Measurements from ENCODE around the gene SNAI1. TPM values are rescaled to one million over a fixed set of nuclear protein-coding genes. Genes with fewer than 3 reads are reported as not detected.
A peak's percentile ranks its signal among the peaks of the same experiment; 100 is the strongest.

Gene SNAI1
- total RNA-seq, 8 experiments from 2014 or later, result 0.66 to 5.2 (median 1.9) TPM

- no peak for ATAC-seq (replicated peaks in 6 of 8)
- in situ Hi-C loops (cut with MboI; ENCODE audit: low pct_unique_long_range_greater_than_20kb in 2 of 9, low sequenced_read_pairs in 9 of 9, unreplicated experiment in 9 of 9), result loop anchor here in 4 of 9 experiments (5.0 to 25.0 kb wide), 5 partner anchors 78 to 178 kb away; partner anchors contain the start of gene PEDS1 (in 1 of the 4)
- peaks cover 7 to 32% of the 10 kb centered on the region in 2 donors for H3K4me1 ChIP-seq (replicated peaks in 1 of 2)
- no peak overlapping the region for H3K27ac ChIP-seq
- 0 to 100% (median 90%) methylated on average over 1 to 12 of the region's 18 CpGs; no CpG with 5 or more reads in 3 of the 10 experiments for WGBS, 10 experiments
- peak overlapping the region in 2 of 5 donors; percentile 49 to 50 for H3K4me3 ChIP-seq
These were observed 1.1 kb downstream of the SNAI1 start for GRCh38 chr20:49983848-49984408.

GRCh38 chr20:49984426-49985153 is 1.8 kb downstream of the SNAI1 start:
- 0 to 100% (median 94%) methylated on average over 1 to 7 of the region's 13 CpGs; no CpG with 5 or more reads in 4 of the 10 experiments for WGBS, 10 experiments
- ATAC-seq (replicated peaks in 6 of 8), result no peak
- in situ Hi-C loops (cut with MboI; ENCODE audit: low pct_unique_long_range_greater_than_20kb in 2 of 9, low sequenced_read_pairs in 9 of 9, unreplicated experiment in 9 of 9), result loop anchor here in 4 of 9 experiments (5.0 to 25.0 kb wide), 5 partner anchors 78 to 178 kb away; partner anchors contain the start of gene PEDS1 (in 1 of the 4)
- Histone ChIP-seq H3K4me3 (no peak overlapping the region), H3K4me1 (replicated peaks in 1 of 2) (peaks cover 13 to 35% of the 10 kb centered on the region in 2 donors), H3K27ac (no peak overlapping the region)

- ATAC-seq (replicated peaks in 6 of 8), result no peak
- 30 to 100% (median 74%) methylated on average over 1 to 6 of the region's 6 CpGs; no CpG with 5 or more reads in 2 of the 10 experiments for WGBS, 10 experiments
- peaks cover 19 to 41% of the 10 kb centered on the region in 2 donors for H3K4me1 ChIP-seq (replicated peaks in 1 of 2)
- H3K27ac ChIP-seq, result no peak overlapping the region
- in situ Hi-C loops (cut with MboI; ENCODE audit: low pct_unique_long_range_greater_than_20kb in 2 of 9, low sequenced_read_pairs in 9 of 9, unreplicated experiment in 9 of 9), result loop anchor here in 2 of 9 experiments (10.0 to 25.0 kb wide), 3 partner anchors 80 to 177 kb away; partner anchors contain the start of gene PEDS1 (in 1 of the 2)
- H3K4me3 ChIP-seq, result no peak overlapping the region
These were observed 2.4 kb downstream of the SNAI1 start for GRCh38 chr20:49985157-49985556.

GRCh38 chr20:49985617-49986016 is 2.8 kb downstream of the SNAI1 start:
- 20 to 100% (median 90%) methylated on average over 1 to 7 of the region's 13 CpGs; no CpG with 5 or more reads in 7 of the 10 experiments for WGBS, 10 experiments
- ATAC-seq (replicated peaks in 6 of 8), result no peak
- H3K27ac ChIP-seq, result no peak overlapping the region
- in situ Hi-C loops (cut with MboI; ENCODE audit: low pct_unique_long_range_greater_than_20kb in 2 of 9, low sequenced_read_pairs in 9 of 9, unreplicated experiment in 9 of 9), result loop anchor here in 2 of 9 experiments (10.0 to 25.0 kb wide), 3 partner anchors 79 to 177 kb away; partner anchors contain the start of gene PEDS1 (in 1 of the 2)
- peaks cover 20 to 45% of the 10 kb centered on the region in 2 donors for H3K4me1 ChIP-seq (replicated peaks in 1 of 2)
- no peak overlapping the region for H3K4me3 ChIP-seq

- WGBS, 10 experiments, result 50 to 100% methylated on average over 1 to 2 of the region's 4 CpGs; no CpG with 5 or more reads in 8 of the 10 experiments
- H3K4me3 ChIP-seq, result no peak overlapping the region
- in situ Hi-C loops (cut with MboI; ENCODE audit: low pct_unique_long_range_greater_than_20kb in 2 of 9, low sequenced_read_pairs in 9 of 9, unreplicated experiment in 9 of 9), result loop anchor here in 2 of 9 experiments (10.0 to 25.0 kb wide), 3 partner anchors 79 to 176 kb away; partner anchors contain the start of gene PEDS1 (in 1 of the 2)
These were observed 3.3 kb downstream of the SNAI1 start for GRCh38 chr20:49986049-49986448.

GRCh38 chr20:49987015-49987867 is 4.5 kb downstream of the SNAI1 start:
- no peak overlapping the region for H3K27ac ChIP-seq
- in situ Hi-C loops (cut with MboI; ENCODE audit: low pct_unique_long_range_greater_than_20kb in 2 of 9, low sequenced_read_pairs in 9 of 9, unreplicated experiment in 9 of 9), result loop anchor here in 2 of 9 experiments (10.0 to 25.0 kb wide), 3 partner anchors 78 to 175 kb away; partner anchors contain the start of gene PEDS1 (in 1 of the 2)
- H3K4me3 ChIP-seq, result no peak overlapping the region
- 0 to 96% (median 81%) methylated on average over 1 to 4 of the region's 15 CpGs; no CpG with 5 or more reads in 4 of the 10 experiments for WGBS, 10 experiments
- H3K4me1 ChIP-seq (replicated peaks in 1 of 2), result peaks cover 20 to 41% of the 10 kb centered on the region in 2 donors
- no peak for ATAC-seq (replicated peaks in 6 of 8)

More at GRCh38 chr20:49986049-49986448, 3.3 kb downstream of the SNAI1 start:
- Histone ChIP-seq H3K27ac (no peak overlapping the region), H3K4me1 (replicated peaks in 1 of 2) (peaks cover 20 to 46% of the 10 kb centered on the region in 2 donors)
- no peak for ATAC-seq (replicated peaks in 6 of 8)

GRCh38 chr20:49987868-49988690 is 5.3 kb downstream of the SNAI1 start:
- in situ Hi-C loops (cut with MboI; ENCODE audit: low pct_unique_long_range_greater_than_20kb in 2 of 9, low sequenced_read_pairs in 9 of 9, unreplicated experiment in 9 of 9), result loop anchor here in 2 of 9 experiments (10.0 to 25.0 kb wide), 3 partner anchors 77 to 174 kb away; partner anchors contain the start of gene PEDS1 (in 1 of the 2)
- peaks cover 18 to 40% of the 10 kb centered on the region in 2 donors for H3K4me1 ChIP-seq (replicated peaks in 1 of 2)
- WGBS, 10 experiments, result 17 to 94% (median 71%) methylated on average over 1 to 5 of the region's 18 CpGs; no CpG with 5 or more reads in 3 of the 10 experiments
- ATAC-seq (replicated peaks in 6 of 8), result peak in 5 of 8 experiments; percentile 5 to 21 (median 8)
- H3K27ac ChIP-seq, result peak overlapping the region in 1 of 2 donors; percentile 34
- no peak overlapping the region for H3K4me3 ChIP-seq

- WGBS, 10 experiments, result 5 to 52% (median 35%) methylated on average over 2 to 16 of the region's 22 CpGs; no CpG with 5 or more reads in 5 of the 10 experiments
- H3K4me3 ChIP-seq, result no peak overlapping the region
- H3K4me1 ChIP-seq (replicated peaks in 1 of 2), result peaks cover 15 to 30% of the 10 kb centered on the region in 2 donors
- ATAC-seq (replicated peaks in 6 of 8), result peak in 7 of 8 experiments; percentile 8 to 74 (median 60)
- H3K27ac ChIP-seq, result peak overlapping the region in 1 of 2 donors; percentile 26
- in situ Hi-C loops (cut with MboI; ENCODE audit: low pct_unique_long_range_greater_than_20kb in 2 of 9, low sequenced_read_pairs in 9 of 9, unreplicated experiment in 9 of 9), result loop anchor here in 2 of 9 experiments (10.0 to 25.0 kb wide), 3 partner anchors 75 to 173 kb away; partner anchors contain the start of gene PEDS1 (in 1 of the 2)
These were observed 6.7 kb downstream of the SNAI1 start for GRCh38 chr20:49989234-49990065.

- in situ Hi-C loops (cut with MboI; ENCODE audit: low pct_unique_long_range_greater_than_20kb in 2 of 9, low sequenced_read_pairs in 9 of 9, unreplicated experiment in 9 of 9), result loop anchor here in 1 of 9 experiments (25.0 kb wide), 1 partner anchor 172 kb away; the partner anchor contains the start of gene PEDS1
- no peak overlapping the region for H3K27ac ChIP-seq
- no peak overlapping the region for H3K4me3 ChIP-seq
- H3K4me1 ChIP-seq (replicated peaks in 1 of 2), result peaks cover 15 to 30% of the 10 kb centered on the region in 2 donors
- 17 to 100% (median 60%) methylated on average over 1 to 6 of the region's 9 CpGs; no CpG with 5 or more reads in 3 of the 10 experiments for whole genome bisulfite sequencing, 10 experiments
- ATAC-seq (replicated peaks in 6 of 8), result peak in 2 of 8 experiments; percentile 2 to 3
These were observed 7.5 kb downstream of the SNAI1 start for GRCh38 chr20:49990271-49990720.

GRCh38 chr20:49993301-49993751 is 10.5 kb downstream of the SNAI1 start:
- in situ Hi-C loops (cut with MboI; ENCODE audit: low pct_unique_long_range_greater_than_20kb in 2 of 9, low sequenced_read_pairs in 9 of 9, unreplicated experiment in 9 of 9), result loop anchor here in 1 of 9 experiments (25.0 kb wide), 1 partner anchor 169 kb away; the partner anchor contains the start of gene PEDS1
- WGBS, 10 experiments, result 67 to 100% (median 75%) methylated on average over 1 to 4 of the region's 6 CpGs; no CpG with 5 or more reads in 3 of the 10 experiments
- ATAC-seq (replicated peaks in 6 of 8), result no peak

More at GRCh38 chr20:49993301-49993751, 10.5 kb downstream of the SNAI1 start:
- Histone ChIP-seq H3K4me1 (replicated peaks in 1 of 2) (peaks cover 15 to 24% of the 10 kb centered on the region in 2 donors), H3K27ac (no peak overlapping the region), H3K4me3 (no peak overlapping the region)

All from motor neuron (in vitro differentiated cells).